Measurements from ENCODE around the gene KCNK6.

- TF ChIP-seq CTCF (IDR thresholded peaks at IDR 0.05) = no peak
- TF ChIP-seq EZH2 (IDR thresholded peaks at IDR 0.05) = no peak
- TF ChIP-seq EZH2phosphoT487 (IDR thresholded peaks at IDR 0.05) = no peak
Observed at GRCh38 chr19:38359242-38360021, 39.8 kb downstream of the KCNK6 start.

All from neural progenitor cell (in vitro differentiated cells).